WI38 (cell line): ENCODE measurements around the gene ZBTB17.

Source experiments
- H3K4me3 ChIP-seq: 2 replicates; pipeline ENCODE4 v1.5.1; 2011; ENCODE audit warnings: low read depth, mild to moderate bottlenecking, control low read depth, low read length
- CTCF ChIP-seq: IDR thresholded peaks from 2 replicates; pipeline ENCODE4 v1.5.1; 2012; ENCODE audit warnings: low read depth, mild to moderate bottlenecking, control low read depth, low read length

Gene ZBTB17

GRCh38 chr1:15953294-15953771, 22.6 kb downstream of the ZBTB17 start:
- no peak for TF ChIP-seq CTCF
- no peak overlapping the region for H3K4me3 ChIP-seq

GRCh38 chr1:15952317-15953258, 23.3 kb downstream of the ZBTB17 start:
- H3K4me3 ChIP-seq: no peak overlapping the region
- TF ChIP-seq CTCF: no peak

GRCh38 chr1:15951341-15952153, 24.4 kb downstream of the ZBTB17 start:
- no peak overlapping the region for H3K4me3 ChIP-seq
- no peak for TF ChIP-seq CTCF

GRCh38 chr1:15950763-15951295, 25.1 kb downstream of the ZBTB17 start:
- no peak for TF ChIP-seq CTCF

GRCh38 chr1:15950302-15950701, 25.6 kb downstream of the ZBTB17 start:
- no peak for TF ChIP-seq CTCF
- H3K4me3 ChIP-seq: no peak overlapping the region

More at GRCh38 chr1:15950763-15951295, 25.1 kb downstream of the ZBTB17 start:
- H3K4me3 ChIP-seq: no peak overlapping the region

DNA sequence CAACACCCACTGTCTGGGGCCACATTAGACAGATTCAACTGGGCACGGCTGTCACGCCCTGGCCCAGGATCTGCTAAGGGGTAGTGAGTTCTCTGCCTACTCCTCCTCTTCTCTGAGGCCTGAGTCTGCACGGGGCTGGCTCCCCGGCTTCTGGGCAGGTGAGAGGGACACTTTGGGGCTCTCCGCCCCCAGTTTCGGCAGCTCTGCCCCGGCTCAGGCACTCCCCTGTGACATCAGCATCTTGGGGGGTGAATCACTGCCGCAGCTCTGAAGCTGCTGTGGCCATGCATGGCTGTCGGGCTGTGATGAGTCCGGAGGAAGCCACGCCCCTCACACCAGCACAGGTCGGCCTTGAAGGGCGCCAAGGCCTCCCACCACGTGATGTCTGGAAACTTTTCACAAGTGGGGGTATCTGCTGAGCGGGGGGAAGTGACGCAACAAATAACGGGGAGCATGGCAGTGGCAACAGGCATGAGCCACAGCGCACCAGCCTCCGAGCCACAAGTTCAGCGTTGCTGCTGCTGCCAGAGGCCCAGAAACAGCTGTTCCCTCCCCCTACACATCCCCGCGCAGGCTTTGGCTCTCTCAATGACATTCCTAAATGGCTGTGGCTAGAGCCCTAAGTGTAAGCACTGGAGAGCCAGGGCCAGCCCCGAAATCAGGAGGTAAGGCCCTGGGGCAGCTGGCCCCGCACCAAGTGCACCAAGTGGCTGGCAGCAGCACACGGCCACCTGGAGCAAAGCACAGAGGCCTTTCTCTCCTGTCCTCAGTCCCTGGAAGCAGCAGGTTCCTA, 26.3 kb downstream of the ZBTB17 start:
- TF ChIP-seq CTCF: no peak
- H3K4me3 ChIP-seq: peak overlapping the region; percentile 49
